Progenitor cell of endocrine pancreas (in vitro differentiated cells): Measurements from ENCODE around the gene MPDZ. TPM values are rescaled to one million over a fixed set of nuclear protein-coding genes. Genes with fewer than 3 reads are reported as not detected.

Experiments used
- DNase-seq: peaks from one replicate; pipeline ENCODE4 v3.0.0; 2021; ENCODE audit warnings: low spot score; ENCODE audit not compliant: unreplicated experiment
- H3K27ac Mint-ChIP-seq: 2 replicates; pipeline ENCODE4 v1.8.0; 2021; ENCODE audit warnings: mild to moderate bottlenecking, moderate library complexity, mixed read lengths
- H3K27me3 Mint-ChIP-seq: 2 replicates; pipeline ENCODE4 v1.8.0; 2021; ENCODE audit warnings: mixed read lengths
- H3K36me3 Mint-ChIP-seq: 2 replicates; pipeline ENCODE4 v1.8.0; 2022; ENCODE audit warnings: mixed read lengths; ENCODE audit not compliant: insufficient read depth
- H3K4me1 Mint-ChIP-seq: 2 replicates; pipeline ENCODE4 v1.8.0; 2021; ENCODE audit warnings: low read depth, mixed read lengths
- H3K4me3 Mint-ChIP-seq: 2 replicates; pipeline ENCODE4 v1.8.0; 2021; ENCODE audit warnings: low read depth, mild to moderate bottlenecking, moderate library complexity, mixed read lengths
- H3K9me3 Mint-ChIP-seq: 2 replicates; pipeline ENCODE4 v1.8.0; 2021; ENCODE audit warnings: low read depth, mixed read lengths
- total RNA-seq: library from RNA; stranded (reverse); gene quantifications from 2 replicates; pipeline ENCODE4 v1.2.1, GENCODE V29; 2021
- TF ChIP-seq, protein P1 (sequence below): fragments of 200-600 bp; sonication (generic); IDR thresholded peaks from one replicate; pipeline ENCODE4 v1.5.0; 2021; ENCODE audit warnings: antibody characterized with exemption, mild to moderate bottlenecking; ENCODE audit not compliant: unreplicated experiment

MPDZ gene
- total RNA-seq, 1 donor from 2014 or later, result 65.1 TPM

- DNase-seq, result no peak
- TF ChIP-seq, protein P1, sequence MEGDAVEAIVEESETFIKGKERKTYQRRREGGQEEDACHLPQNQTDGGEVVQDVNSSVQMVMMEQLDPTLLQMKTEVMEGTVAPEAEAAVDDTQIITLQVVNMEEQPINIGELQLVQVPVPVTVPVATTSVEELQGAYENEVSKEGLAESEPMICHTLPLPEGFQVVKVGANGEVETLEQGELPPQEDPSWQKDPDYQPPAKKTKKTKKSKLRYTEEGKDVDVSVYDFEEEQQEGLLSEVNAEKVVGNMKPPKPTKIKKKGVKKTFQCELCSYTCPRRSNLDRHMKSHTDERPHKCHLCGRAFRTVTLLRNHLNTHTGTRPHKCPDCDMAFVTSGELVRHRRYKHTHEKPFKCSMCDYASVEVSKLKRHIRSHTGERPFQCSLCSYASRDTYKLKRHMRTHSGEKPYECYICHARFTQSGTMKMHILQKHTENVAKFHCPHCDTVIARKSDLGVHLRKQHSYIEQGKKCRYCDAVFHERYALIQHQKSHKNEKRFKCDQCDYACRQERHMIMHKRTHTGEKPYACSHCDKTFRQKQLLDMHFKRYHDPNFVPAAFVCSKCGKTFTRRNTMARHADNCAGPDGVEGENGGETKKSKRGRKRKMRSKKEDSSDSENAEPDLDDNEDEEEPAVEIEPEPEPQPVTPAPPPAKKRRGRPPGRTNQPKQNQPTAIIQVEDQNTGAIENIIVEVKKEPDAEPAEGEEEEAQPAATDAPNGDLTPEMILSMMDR, result no peak
- no peak overlapping the region for H3K27ac Mint-ChIP-seq
- H3K4me3 Mint-ChIP-seq, result no peak overlapping the region
- H3K9me3 Mint-ChIP-seq, result no peaks in the 10 kb centered on the region
- H3K27me3 Mint-ChIP-seq, result no peaks in the 10 kb centered on the region
- H3K4me1 Mint-ChIP-seq, result peaks cover 3% of the 10 kb centered on the region
- peaks cover 30% of the 10 kb centered on the region for H3K36me3 Mint-ChIP-seq
Observed at GRCh38 chr9:13131991-13132390, 147.5 kb downstream of the MPDZ start.

- Mint-ChIP-seq H3K27ac (no peak overlapping the region), H3K4me1 (peaks cover 3% of the 10 kb centered on the region), H3K27me3 (no peaks in the 10 kb centered on the region), H3K9me3 (no peaks in the 10 kb centered on the region), H3K4me3 (no peak overlapping the region), H3K36me3 (peaks cover 34% of the 10 kb centered on the region)
- DNase-seq, result no peak
- TF ChIP-seq, protein P1, result no peak
Observed at GRCh38 chr9:13131416-13131815, 148.1 kb downstream of the MPDZ start.

DNA sequence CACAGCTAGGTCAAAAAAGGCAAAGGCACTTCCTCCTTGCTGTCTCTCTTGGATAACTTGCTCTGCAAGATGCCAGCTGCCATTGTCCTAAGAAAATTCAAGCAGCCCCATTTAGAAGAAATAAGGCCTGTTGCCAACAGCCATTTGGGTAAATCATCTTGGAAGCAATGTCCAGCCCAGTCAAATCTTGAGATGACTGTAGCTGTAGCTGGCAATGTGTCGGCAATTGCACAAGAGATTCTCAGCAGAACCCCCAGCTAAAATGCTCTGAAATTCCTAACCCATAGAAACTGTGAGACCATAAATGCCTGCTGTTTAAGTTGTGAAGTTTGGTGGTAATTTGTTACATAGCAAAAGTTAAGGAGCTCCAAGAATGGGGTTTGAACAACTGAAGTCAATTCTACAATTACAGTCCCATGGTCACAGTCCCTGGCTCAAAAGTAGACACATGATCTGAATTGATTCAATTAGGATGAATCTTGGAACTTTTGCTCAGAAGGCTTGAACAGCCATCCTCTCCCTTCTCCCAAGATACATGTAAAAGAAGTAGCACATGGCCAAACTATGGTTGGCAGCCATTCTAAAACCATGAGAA is 151.1 kb downstream of the MPDZ start:
- H3K4me1 Mint-ChIP-seq, result peaks cover 3% of the 10 kb centered on the region
- TF ChIP-seq, protein P1, result no peak
- no peak for DNase-seq
- H3K27ac Mint-ChIP-seq, result no peak overlapping the region
- no peak overlapping the region for H3K4me3 Mint-ChIP-seq
- peaks cover 26% of the 10 kb centered on the region for H3K36me3 Mint-ChIP-seq
- H3K9me3 Mint-ChIP-seq, result no peaks in the 10 kb centered on the region
- no peaks in the 10 kb centered on the region for H3K27me3 Mint-ChIP-seq

DNA sequence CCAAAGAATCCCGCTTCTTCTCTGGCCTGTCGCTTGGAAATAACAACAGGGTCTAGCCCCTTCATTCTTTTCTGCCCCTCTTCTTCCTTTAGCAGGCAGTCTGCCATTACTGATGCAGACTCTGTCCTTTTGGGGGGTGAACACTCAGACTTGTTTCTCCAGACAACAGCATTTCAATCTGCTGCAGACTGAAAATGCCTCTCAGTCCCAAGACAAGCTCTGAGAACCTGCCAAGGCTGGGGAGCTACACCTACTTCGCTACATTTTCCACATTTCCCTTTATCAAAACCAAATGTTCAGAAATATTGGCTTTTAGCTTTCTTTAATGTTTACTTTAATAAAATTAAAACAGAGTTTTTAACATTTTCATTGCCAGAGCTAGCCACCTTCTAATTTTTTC is 152.4 kb downstream of the MPDZ start:
- H3K27ac Mint-ChIP-seq, result no peak overlapping the region
- H3K27me3 Mint-ChIP-seq, result no peaks in the 10 kb centered on the region
- DNase-seq, result no peak
- H3K4me1 Mint-ChIP-seq, result peaks cover 3% of the 10 kb centered on the region
- H3K9me3 Mint-ChIP-seq, result no peaks in the 10 kb centered on the region
- no peak overlapping the region for H3K4me3 Mint-ChIP-seq
- TF ChIP-seq, protein P1, result no peak
- H3K36me3 Mint-ChIP-seq, result peaks cover 31% of the 10 kb centered on the region

GRCh38 chr9:13125261-13125660 is 154.2 kb downstream of the MPDZ start:
- DNase-seq, result no peak
- TF ChIP-seq, protein P1, result no peak
- H3K27ac Mint-ChIP-seq, result no peak overlapping the region
- H3K4me3 Mint-ChIP-seq, result no peak overlapping the region
- no peaks in the 10 kb centered on the region for H3K4me1 Mint-ChIP-seq
- H3K36me3 Mint-ChIP-seq, result peaks cover 25% of the 10 kb centered on the region
- H3K27me3 Mint-ChIP-seq, result no peaks in the 10 kb centered on the region
- no peaks in the 10 kb centered on the region for H3K9me3 Mint-ChIP-seq
